GM12878 (cell line): ENCODE data around the gene NUAK2. TPM values are rescaled to one million over a fixed set of nuclear protein-coding genes. Genes with fewer than 3 reads are reported as not detected.

ENCODE experiments used
- ATAC-seq: fragments of 200-7000 bp; cut with Tn5 transposase; 3 replicates; pipeline ENCODE4 v1.9.1; 2020; ENCODE audit warnings: mild to moderate bottlenecking, moderate library complexity
- BruUV-seq: library from RNA; stranded (reverse); fragments of 400-500 nt; replicated peaks from 2 replicates; lab custom pipeline; 2021; lab: Mats Ljungman, UMichigan
- CTCF ChIA-PET: fragments of 300-600 bp; sonication (Branson Sonifier 250); formaldehyde crosslinking; extraction: SDS; loops from one replicate; lab custom pipeline; 2021; ENCODE audit warnings: inconsistent platforms; lab: Yijun Ruan, JAX
- POLR2A ChIA-PET: fragments of 350-600 bp; formaldehyde crosslinking; extraction: SDS; loops from one replicate; lab custom pipeline; 2021; ENCODE audit warnings: inconsistent platforms; lab: Charles Lee
- RAD21 ChIA-PET: fragments of 300-600 bp; sonication (Branson Sonifier 250); formaldehyde crosslinking; loops from one replicate; lab custom pipeline; 2023; ENCODE audit warnings: antibody characterized with exemption; ENCODE audit not compliant: unreplicated experiment; lab: Charles Lee
- SMC1A ChIA-PET: fragments of 300-600 bp; sonication (Branson Sonifier 250); formaldehyde crosslinking; loops from one replicate; lab custom pipeline; 2023; ENCODE audit not compliant: unreplicated experiment, uncharacterized antibody; lab: Charles Lee
- DNase-seq: peaks from one replicate; pipeline ENCODE4 v3.0.0-alpha.2; 2011; ENCODE audit warnings: low read depth, low spot score
- FAIRE-seq: peaks from 3 replicates; lab custom pipeline; 2011; peaks lifted over from hg19 to GRCh38; lab: Jason Lieb, UNC
- H2AFZ ChIP-seq: 2 replicates; pipeline ENCODE4 v1.6.0; 2011; ENCODE audit warnings: low read depth, low read length, control low read depth; ENCODE audit not compliant: control insufficient read depth
- H3K27ac ChIP-seq: 2 replicates; pipeline ENCODE4 v1.5.1; 2011; ENCODE audit warnings: control low read depth; ENCODE audit not compliant: control insufficient read depth, insufficient read depth
- H3K27me3 ChIP-seq, 2 experiments: replicated peaks in 1 of 2; 2 replicates each; pipeline versions ENCODE4 v1.6.0 to v1.6.1; 2011; ENCODE audit warnings: low read length in 1 of 2; ENCODE audit not compliant: control insufficient read depth in 2 of 2, insufficient read depth in 2 of 2
- H3K36me3 ChIP-seq, 2 experiments: 2 replicates each; pipeline ENCODE4 v1.5.1; 2011; ENCODE audit warnings: low read length in 1 of 2; ENCODE audit not compliant: control insufficient read depth in 2 of 2, insufficient read depth in 2 of 2
- H3K4me1 ChIP-seq: 2 replicates; pipeline ENCODE4 v1.6.1; 2011; ENCODE audit warnings: mild to moderate bottlenecking, low read length, moderate library complexity, mixed read lengths; ENCODE audit not compliant: control insufficient read depth, insufficient read depth
- H3K4me2 ChIP-seq: 2 replicates; pipeline ENCODE4 v1.6.0; 2011; ENCODE audit warnings: control low read depth; ENCODE audit not compliant: control insufficient read depth, insufficient read depth
- H3K4me3 ChIP-seq: fragments of 200-600 bp; sonication (generic); 2 replicates; pipeline ENCODE4 v1.5.1; 2016
- H3K79me2 ChIP-seq: 2 replicates; pipeline ENCODE4 v1.6.0; 2011; ENCODE audit warnings: low read length; ENCODE audit not compliant: control insufficient read depth, insufficient read depth
- H3K9ac ChIP-seq: 2 replicates; pipeline ENCODE4 v1.8.0; 2011; ENCODE audit warnings: low read length, control low read depth, mixed read lengths; ENCODE audit not compliant: control insufficient read depth, insufficient read depth
- H3K9me3 ChIP-seq: replicated peaks from 3 replicates; pipeline ENCODE4 v1.5.1; 2011; ENCODE audit warnings: mild to moderate bottlenecking, low read length; ENCODE audit not compliant: control insufficient read depth, insufficient read depth
- H4K20me1 ChIP-seq: 2 replicates; pipeline ENCODE4 v1.6.0; 2011; ENCODE audit not compliant: control insufficient read depth, insufficient read depth
- BHLHE40 ChIP-seq, 2 experiments: fragments of 450-650 bp in 1 of 2; IDR thresholded peaks; 2 replicates each; pipeline ENCODE4 v1.6.1; 2011 to 2017; ENCODE audit warnings: low read depth in 2 of 2, borderline replicate concordance in 1 of 2, improper control_type of control experiment in 1 of 2, low read length in 1 of 2, mild to moderate bottlenecking in 1 of 2
- CREM ChIP-seq: IDR thresholded peaks from 2 replicates; pipeline ENCODE4 v1.6.1; 2014; ENCODE audit warnings: antibody characterized with exemption, low read depth
- ETV6 ChIP-seq, 2 experiments: fragments of 450-650 bp in 1 of 2; IDR thresholded peaks in 1 of 2; conservative IDR thresholded peaks in 1 of 2; 2 replicates each; pipeline ENCODE4 v1.6.1; 2014; ENCODE audit warnings: antibody characterized with exemption in 1 of 2, borderline replicate concordance in 1 of 2, low read depth in 1 of 2, mild to moderate bottlenecking in 1 of 2, moderate library complexity in 1 of 2
- FOS ChIP-seq: IDR thresholded peaks from 3 replicates; pipeline ENCODE4 v1.6.1; 2011; ENCODE audit warnings: borderline replicate concordance; ENCODE audit not compliant: insufficient read length; ENCODE audit errors: extremely low read depth
- NFYB ChIP-seq: IDR thresholded peaks from 2 replicates; pipeline ENCODE4 v1.6.1; 2011; ENCODE audit warnings: low read depth, mild to moderate bottlenecking, low read length, improper control_type of control experiment, moderate library complexity; ENCODE audit not compliant: insufficient read depth
- NRF1 ChIP-seq: conservative IDR thresholded peaks from 2 replicates; pipeline ENCODE4 v1.6.1; 2011; ENCODE audit warnings: mild to moderate bottlenecking, low read depth, low read length, improper control_type of control experiment
- PRDM15 ChIP-seq: fragments of 450-650 bp; formaldehyde crosslinking; IDR thresholded peaks from 2 replicates; pipeline ENCODE4 v1.4.0; 2020; ENCODE audit warnings: mild to moderate bottlenecking, moderate library complexity
- ZNF207 ChIP-seq: fragments of 450-650 bp; IDR thresholded peaks from 2 replicates; pipeline ENCODE4 v1.6.1; 2014; ENCODE audit warnings: antibody characterized with exemption, mild to moderate bottlenecking, borderline replicate concordance
- ZNF24 ChIP-seq: fragments of 450-650 bp; IDR thresholded peaks from 2 replicates; pipeline ENCODE4 v1.6.1; 2017; ENCODE audit warnings: antibody characterized with exemption, mild to moderate bottlenecking
- WGBS: methylation state at CpG from one replicate; pipeline ENCODE4 v1.1.6; 2016; ENCODE audit warnings: low lambda C conversion rate; ENCODE audit not compliant: insufficient replicate concordance, insufficient coverage; ENCODE audit errors: missing lambda C conversion rate; 5-methylcytosine and 5-hydroxymethylcytosine counted together
- in situ Hi-C: fragments of 300-500 bp; cut with MboI; formaldehyde crosslinking; loops from 9 replicates; pipeline ENCODE4 v1.14.3; 2018; ENCODE audit warnings: mixed read lengths
- intact Hi-C: fragments of 100-400 bp; cut with micrococcal nuclease; formaldehyde crosslinking; loops from one replicate; pipeline ENCODE4 v1.14.2; 2022; ENCODE audit not compliant: unreplicated experiment
- polyA plus RNA-seq, 11 experiments: library from polyadenylated mRNA; depleted of rRNA in 4 of 11; unstranded in 6 of 11; stranded (reverse) in 5 of 11; fragments of >200 nt; fragmentation: Nextera tagmentation in 4 of 11; fragmentation: Illumina TruSeq in 1 of 11; extraction: Ambion mirVana in 4 of 11; extraction: Trizol in 1 of 11; gene quantifications; 1 replicate in 1 of 11; 2 replicates in 10 of 11; pipeline versions ENCODE4 v1.2.1 to v1.2.3, GENCODE V29; 2011 to 2016; ENCODE audit warnings: inconsistent platforms in 2 of 11, missing spikeins in 2 of 11, low read depth in 1 of 11
- total RNA-seq, 4 experiments: library from RNA; depleted of rRNA in 3 of 4; stranded (reverse); fragments of >200 nt in 3 of 4; fragmentation: Illumina TruSeq in 1 of 4; extraction: Trizol in 1 of 4; gene quantifications; 2 replicates each; pipeline versions ENCODE4 v1.2.1 to v1.2.3, GENCODE V29; 2013 to 2021
- TF ChIP-seq, protein P1 (sequence below): IDR thresholded peaks from 2 replicates; pipeline ENCODE4 v1.6.1; 2011; ENCODE audit warnings: borderline replicate concordance, low read depth, mild to moderate bottlenecking, moderate library complexity, mixed read lengths, low read length; ENCODE audit not compliant: insufficient read depth; ENCODE audit errors: extremely low read length
- TF ChIP-seq, protein P2 (sequence below): IDR thresholded peaks from 2 replicates; pipeline ENCODE4 v1.6.1; 2011; ENCODE audit warnings: mild to moderate bottlenecking, low read depth, low read length, moderate library complexity; ENCODE audit not compliant: insufficient replicate concordance

Gene NUAK2
- total and polyA plus RNA-seq, 10 of the 15 experiments (the other 5 are each of a cell fraction or from before 2014, with no cell fraction given), result 0.27 to 3.0 (median 1.2) TPM

GRCh38 chr1:205296154-205296553 lies 25.4 kb downstream of the NUAK2 start:
- Histone ChIP-seq H3K36me3 (no peaks in the 10 kb centered on the region), H3K9me3 (no peaks in the 10 kb centered on the region), H3K4me1 (peaks cover 6% of the 10 kb centered on the region), H3K27me3 (no peaks in the 10 kb centered on the region; a peak in 1 of 4 replicates), H3K27ac (no peak overlapping the region), H2AFZ (no peak overlapping the region), H3K4me2 (no peak overlapping the region), H3K79me2 (no peaks in the 10 kb centered on the region), H4K20me1 (no peaks in the 10 kb centered on the region), H3K4me3 (no peak overlapping the region), H3K9ac (no peak overlapping the region)
- intact Hi-C loops (no loop called here), in situ Hi-C loops (no loop called here)
- FAIRE-seq, result no peak
- RAD21 ChIA-PET, result interaction anchor here (1.5 to 3.2 kb wide), 3 partner anchors 10 to 28 kb away, joined by 3 to 25 read pairs (median 21); no protein-coding TSS in a partner anchor
- BruUV-seq, result no TSS peak
- POLR2A ChIA-PET, result interaction anchor here (0.9 to 1.0 kb wide), 3 partner anchors 11 to 24 kb away, joined by 3 to 4 read pairs (median 3); no protein-coding TSS in a partner anchor
- ATAC-seq, result no peak
- 29% methylated on average over 2 of the region's 2 CpGs for WGBS
- CTCF ChIA-PET, result interaction anchor here (1.1 to 59.5 kb wide), 3 partner anchors 26 to 67 kb away, joined by 3 to 2333 read pairs (median 24); no protein-coding TSS in a partner anchor
- SMC1A ChIA-PET, result interaction anchor here (2.3 to 4.1 kb wide), 4 partner anchors 18 to 29 kb away, joined by 6 to 28 read pairs (median 20); no protein-coding TSS in a partner anchor
- DNase-seq, result no peak
- TF ChIP-seq ZNF207 (no peak), BHLHE40 (IDR thresholded peaks at IDR 0.05; ENCODE audit: borderline replicate concordance in 1 of 2, low read depth in 2 of 2, low read length in 1 of 2) (no peak), ZNF24 (no peak), NFYB (no peak), PRDM15 (no peak), ETV6 (conservative IDR thresholded peaks at IDR 0.05 in 1 of 2, IDR thresholded peaks at IDR 0.05 in 1 of 2; ENCODE audit: borderline replicate concordance in 1 of 2, low read depth in 1 of 2) (no peak), NRF1 (no peak), CREM (no peak), FOS (no peak)
- TF ChIP-seq, protein P1, sequence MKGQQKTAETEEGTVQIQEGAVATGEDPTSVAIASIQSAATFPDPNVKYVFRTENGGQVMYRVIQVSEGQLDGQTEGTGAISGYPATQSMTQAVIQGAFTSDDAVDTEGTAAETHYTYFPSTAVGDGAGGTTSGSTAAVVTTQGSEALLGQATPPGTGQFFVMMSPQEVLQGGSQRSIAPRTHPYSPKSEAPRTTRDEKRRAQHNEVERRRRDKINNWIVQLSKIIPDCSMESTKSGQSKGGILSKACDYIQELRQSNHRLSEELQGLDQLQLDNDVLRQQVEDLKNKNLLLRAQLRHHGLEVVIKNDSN, result no peak
- TF ChIP-seq, protein P2, sequence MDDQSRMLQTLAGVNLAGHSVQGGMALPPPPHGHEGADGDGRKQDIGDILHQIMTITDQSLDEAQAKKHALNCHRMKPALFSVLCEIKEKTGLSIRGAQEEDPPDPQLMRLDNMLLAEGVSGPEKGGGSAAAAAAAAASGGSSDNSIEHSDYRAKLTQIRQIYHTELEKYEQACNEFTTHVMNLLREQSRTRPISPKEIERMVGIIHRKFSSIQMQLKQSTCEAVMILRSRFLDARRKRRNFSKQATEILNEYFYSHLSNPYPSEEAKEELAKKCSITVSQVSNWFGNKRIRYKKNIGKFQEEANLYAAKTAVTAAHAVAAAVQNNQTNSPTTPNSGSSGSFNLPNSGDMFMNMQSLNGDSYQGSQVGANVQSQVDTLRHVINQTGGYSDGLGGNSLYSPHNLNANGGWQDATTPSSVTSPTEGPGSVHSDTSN, result no peak
